Ishikawa (cell line): Measurements from ENCODE around the gene CARD14.

ENCODE experiments used
- CEBPB ChIP-seq: IDR thresholded peaks from 2 replicates; pipeline ENCODE4 v1.6.1; 2012
- CREB1 ChIP-seq: IDR thresholded peaks from 2 replicates; pipeline ENCODE4 v1.6.1; 2012; ENCODE audit warnings: low read depth
- EGR1 ChIP-seq: IDR thresholded peaks from 2 replicates; pipeline ENCODE4 v1.6.1; 2012
- EP300 ChIP-seq: IDR thresholded peaks from 2 replicates; pipeline ENCODE4 v1.6.1; 2012; ENCODE audit warnings: borderline replicate concordance
- FOXM1 ChIP-seq: IDR thresholded peaks from 2 replicates; pipeline ENCODE4 v1.6.1; 2012; ENCODE audit warnings: low read depth, borderline replicate concordance
- NFIC ChIP-seq: IDR thresholded peaks from 2 replicates; pipeline ENCODE4 v1.6.1; 2012
- RAD21 ChIP-seq: IDR thresholded peaks from 2 replicates; pipeline ENCODE4 v1.6.1; 2012; ENCODE audit warnings: low read depth
- TAF1 ChIP-seq: IDR thresholded peaks from 2 replicates; pipeline ENCODE4 v1.6.1; 2012; ENCODE audit warnings: low read depth, mild to moderate bottlenecking
- TCF12 ChIP-seq: IDR thresholded peaks from 2 replicates; pipeline ENCODE4 v1.6.1; 2012; ENCODE audit warnings: low read depth
- TEAD4 ChIP-seq: IDR thresholded peaks from 2 replicates; pipeline ENCODE4 v1.6.1; 2012
- YY1 ChIP-seq: IDR thresholded peaks from 2 replicates; pipeline ENCODE4 v1.6.1; 2012; ENCODE audit warnings: low read depth
- ZBTB7A ChIP-seq: IDR thresholded peaks from 2 replicates; pipeline ENCODE4 v1.6.1; 2012; ENCODE audit warnings: low read depth
- TF ChIP-seq, protein P1 (sequence below): IDR thresholded peaks from 2 replicates; pipeline ENCODE4 v1.6.1; 2012; ENCODE audit warnings: low read depth, mild to moderate bottlenecking
- TF ChIP-seq, protein P2 (sequence below): IDR thresholded peaks from 2 replicates; pipeline ENCODE4 v1.6.1; 2012
- TF ChIP-seq, protein P3 (sequence below): IDR thresholded peaks from 2 replicates; pipeline ENCODE4 v1.6.1; 2012

Gene CARD14

DNA sequence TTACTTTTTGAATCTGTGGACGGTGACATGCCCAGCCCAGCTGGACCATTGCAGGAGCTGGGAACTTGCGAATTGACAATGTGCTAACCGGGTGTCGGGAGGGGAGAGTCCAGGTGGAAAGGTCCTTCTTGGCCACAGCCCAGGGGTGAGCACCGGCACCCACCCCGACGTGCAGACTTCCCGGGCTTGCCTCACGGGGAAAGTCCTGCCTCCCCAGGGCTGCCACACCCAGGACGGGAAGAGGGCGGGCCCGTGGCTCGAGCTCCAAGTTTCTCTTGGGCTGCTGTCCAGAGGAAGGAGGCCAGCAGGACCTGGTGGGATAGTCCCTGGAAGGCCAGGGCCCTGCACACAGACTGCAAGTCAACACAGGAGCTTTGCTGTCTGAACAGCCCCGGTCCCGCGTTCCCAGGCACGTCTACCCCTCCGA is 17.7 kb downstream of the CARD14 start:
- no peak for TF ChIP-seq TAF1
- TF ChIP-seq, protein P1, sequence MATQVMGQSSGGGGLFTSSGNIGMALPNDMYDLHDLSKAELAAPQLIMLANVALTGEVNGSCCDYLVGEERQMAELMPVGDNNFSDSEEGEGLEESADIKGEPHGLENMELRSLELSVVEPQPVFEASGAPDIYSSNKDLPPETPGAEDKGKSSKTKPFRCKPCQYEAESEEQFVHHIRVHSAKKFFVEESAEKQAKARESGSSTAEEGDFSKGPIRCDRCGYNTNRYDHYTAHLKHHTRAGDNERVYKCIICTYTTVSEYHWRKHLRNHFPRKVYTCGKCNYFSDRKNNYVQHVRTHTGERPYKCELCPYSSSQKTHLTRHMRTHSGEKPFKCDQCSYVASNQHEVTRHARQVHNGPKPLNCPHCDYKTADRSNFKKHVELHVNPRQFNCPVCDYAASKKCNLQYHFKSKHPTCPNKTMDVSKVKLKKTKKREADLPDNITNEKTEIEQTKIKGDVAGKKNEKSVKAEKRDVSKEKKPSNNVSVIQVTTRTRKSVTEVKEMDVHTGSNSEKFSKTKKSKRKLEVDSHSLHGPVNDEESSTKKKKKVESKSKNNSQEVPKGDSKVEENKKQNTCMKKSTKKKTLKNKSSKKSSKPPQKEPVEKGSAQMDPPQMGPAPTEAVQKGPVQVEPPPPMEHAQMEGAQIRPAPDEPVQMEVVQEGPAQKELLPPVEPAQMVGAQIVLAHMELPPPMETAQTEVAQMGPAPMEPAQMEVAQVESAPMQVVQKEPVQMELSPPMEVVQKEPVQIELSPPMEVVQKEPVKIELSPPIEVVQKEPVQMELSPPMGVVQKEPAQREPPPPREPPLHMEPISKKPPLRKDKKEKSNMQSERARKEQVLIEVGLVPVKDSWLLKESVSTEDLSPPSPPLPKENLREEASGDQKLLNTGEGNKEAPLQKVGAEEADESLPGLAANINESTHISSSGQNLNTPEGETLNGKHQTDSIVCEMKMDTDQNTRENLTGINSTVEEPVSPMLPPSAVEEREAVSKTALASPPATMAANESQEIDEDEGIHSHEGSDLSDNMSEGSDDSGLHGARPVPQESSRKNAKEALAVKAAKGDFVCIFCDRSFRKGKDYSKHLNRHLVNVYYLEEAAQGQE = 0 out of 2 replicates have a peak, but pooled peaks have one; percentile 16

DNA sequence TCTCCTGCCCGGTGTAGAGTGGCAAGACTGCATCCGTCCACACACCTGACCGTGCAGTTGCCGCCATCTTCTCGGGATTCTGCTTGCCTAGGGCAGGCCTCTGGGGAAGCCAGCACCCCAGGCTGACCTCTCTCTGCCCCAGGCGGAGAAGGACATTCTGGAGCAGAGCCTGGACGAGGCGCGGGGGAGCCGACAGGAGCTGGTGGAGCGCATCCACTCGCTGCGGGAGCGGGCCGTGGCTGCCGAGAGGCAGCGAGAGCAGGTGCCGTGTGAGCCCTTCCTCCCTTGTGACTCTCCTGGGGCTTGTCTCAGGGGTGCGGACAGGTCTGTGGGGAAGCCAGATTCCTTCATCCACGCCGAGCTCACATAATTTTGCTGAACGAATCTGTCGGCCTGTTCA is 19.8 kb downstream of the CARD14 start:
- no peak for TF ChIP-seq RAD21
- no peak for TF ChIP-seq FOXM1
- TF ChIP-seq, protein P2, sequence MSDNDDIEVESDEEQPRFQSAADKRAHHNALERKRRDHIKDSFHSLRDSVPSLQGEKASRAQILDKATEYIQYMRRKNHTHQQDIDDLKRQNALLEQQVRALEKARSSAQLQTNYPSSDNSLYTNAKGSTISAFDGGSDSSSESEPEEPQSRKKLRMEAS = no peak
- TF ChIP-seq ZBTB7A = no peak
- TF ChIP-seq NFIC = no peak
- no peak for TF ChIP-seq TCF12
- TF ChIP-seq, protein P3, sequence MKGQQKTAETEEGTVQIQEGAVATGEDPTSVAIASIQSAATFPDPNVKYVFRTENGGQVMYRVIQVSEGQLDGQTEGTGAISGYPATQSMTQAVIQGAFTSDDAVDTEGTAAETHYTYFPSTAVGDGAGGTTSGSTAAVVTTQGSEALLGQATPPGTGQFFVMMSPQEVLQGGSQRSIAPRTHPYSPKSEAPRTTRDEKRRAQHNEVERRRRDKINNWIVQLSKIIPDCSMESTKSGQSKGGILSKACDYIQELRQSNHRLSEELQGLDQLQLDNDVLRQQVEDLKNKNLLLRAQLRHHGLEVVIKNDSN = no peak

DNA sequence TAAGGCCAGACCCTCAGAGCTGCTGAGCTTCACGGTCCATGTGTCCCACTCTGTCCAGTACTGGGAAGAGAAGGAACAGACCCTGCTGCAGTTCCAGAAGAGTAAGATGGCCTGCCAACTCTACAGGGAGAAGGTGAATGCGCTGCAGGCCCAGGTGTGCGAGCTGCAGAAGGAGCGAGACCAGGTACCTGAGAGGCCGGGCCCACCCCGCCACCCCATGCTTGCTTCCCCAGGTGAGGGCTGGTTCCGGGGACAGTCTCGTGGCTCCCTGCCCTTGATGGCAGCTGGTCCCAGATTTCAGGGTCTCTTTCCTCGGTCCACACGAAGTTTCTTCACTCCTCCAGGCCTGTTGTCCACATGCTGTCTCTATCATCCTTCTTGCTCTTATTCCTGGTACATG is 20.9 kb downstream of the CARD14 start:
- no peak for TF ChIP-seq YY1
- TF ChIP-seq CREB1 = no peak
- TF ChIP-seq, protein P1 = no peak
- TF ChIP-seq EGR1 = no peak
- no peak for TF ChIP-seq TCF12
- TF ChIP-seq RAD21 = no peak
- TF ChIP-seq, protein P3 = no peak
- no peak for TF ChIP-seq TEAD4
- TF ChIP-seq EP300 = no peak

DNA sequence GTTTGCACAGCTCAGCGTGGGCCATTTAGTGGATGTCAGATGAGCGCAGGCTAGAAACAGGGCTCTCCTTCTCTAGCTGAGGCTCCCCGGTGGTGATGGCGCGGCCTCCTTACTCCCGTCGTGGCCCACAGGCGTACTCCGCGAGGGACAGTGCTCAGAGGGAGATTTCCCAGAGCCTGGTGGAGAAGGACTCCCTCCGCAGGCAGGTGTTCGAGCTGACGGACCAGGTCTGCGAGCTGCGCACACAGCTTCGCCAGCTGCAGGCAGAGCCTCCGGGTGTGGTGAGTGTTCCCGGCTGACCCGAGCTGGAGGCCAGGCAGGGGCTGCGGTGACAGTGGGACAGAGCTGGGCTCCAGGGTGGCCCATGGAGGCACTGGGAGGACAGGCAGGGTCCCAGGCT is 21.4 kb downstream of the CARD14 start:
- TF ChIP-seq YY1 = no peak
- TF ChIP-seq EP300 = no peak

DNA sequence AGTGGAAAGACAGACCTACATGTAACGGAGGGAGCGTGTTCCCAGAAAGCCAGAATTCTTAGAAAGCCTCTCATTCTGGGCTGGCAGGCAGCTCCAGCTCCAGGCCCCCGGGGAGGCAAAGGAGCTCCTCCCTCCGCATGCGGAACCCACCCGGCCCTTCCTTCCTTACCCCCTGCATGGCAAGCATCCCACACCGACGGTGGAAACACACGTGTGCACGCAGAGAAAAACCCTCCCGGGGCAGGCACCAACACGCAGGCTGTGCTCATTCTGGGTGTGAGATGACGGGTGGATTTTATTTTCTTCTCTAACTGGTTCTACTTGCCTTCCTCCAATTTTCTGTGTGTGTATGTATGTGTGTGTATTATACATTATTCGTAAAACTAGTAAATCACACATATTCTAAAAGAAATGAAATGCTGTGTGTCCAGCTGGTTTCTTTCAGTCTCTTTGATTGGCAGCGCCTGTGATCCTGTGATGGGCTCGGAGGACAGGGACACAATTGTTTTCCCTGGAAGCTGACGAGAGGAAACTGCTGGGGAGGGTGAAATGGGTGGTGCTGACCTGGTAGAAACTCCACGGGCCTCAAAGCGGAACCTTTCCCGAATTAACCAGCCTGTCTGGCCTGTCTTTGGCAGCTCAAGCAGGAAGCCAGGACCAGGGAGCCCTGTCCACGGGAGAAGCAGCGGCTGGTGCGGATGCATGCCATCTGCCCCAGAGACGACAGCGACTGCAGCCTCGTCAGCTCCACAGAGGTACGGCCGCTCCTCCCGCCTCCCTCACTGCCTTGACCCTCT is 22.2 kb downstream of the CARD14 start:
- TF ChIP-seq, protein P1 = no peak
- TF ChIP-seq TAF1 = no peak
- TF ChIP-seq TCF12 = no peak
- no peak for TF ChIP-seq FOXM1
- TF ChIP-seq CREB1 = no peak
- no peak for TF ChIP-seq ZBTB7A
- no peak for TF ChIP-seq NFIC
- TF ChIP-seq TEAD4 = no peak
- no peak for TF ChIP-seq EP300

DNA sequence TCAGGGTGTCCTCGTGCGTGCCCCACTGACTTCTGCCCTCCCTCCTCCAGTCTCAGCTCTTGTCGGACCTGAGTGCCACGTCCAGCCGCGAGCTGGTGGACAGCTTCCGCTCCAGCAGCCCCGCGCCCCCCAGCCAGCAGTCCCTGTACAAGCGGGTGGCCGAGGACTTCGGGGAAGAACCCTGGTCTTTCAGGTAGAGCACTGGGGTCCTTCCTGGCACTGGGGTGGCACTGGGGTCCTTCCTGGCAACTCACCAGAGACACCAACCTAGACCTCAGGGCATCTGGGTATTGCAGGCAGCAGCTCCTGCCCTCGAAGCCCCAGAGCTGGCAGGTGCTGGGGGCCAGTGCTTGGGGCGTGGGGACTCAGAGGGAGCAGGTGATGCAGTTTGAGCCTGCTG is 25.3 kb downstream of the CARD14 start:
- no peak for TF ChIP-seq RAD21
- TF ChIP-seq, protein P3 = no peak
- TF ChIP-seq ZBTB7A = no peak
- no peak for TF ChIP-seq CEBPB
- TF ChIP-seq TCF12 = no peak
- no peak for TF ChIP-seq EP300
- no peak for TF ChIP-seq NFIC
- TF ChIP-seq TEAD4 = no peak
- no peak for TF ChIP-seq EGR1
- TF ChIP-seq, protein P1 = no peak
- no peak for TF ChIP-seq YY1
- TF ChIP-seq FOXM1 = no peak
- no peak for TF ChIP-seq TAF1
- no peak for TF ChIP-seq CREB1
- TF ChIP-seq, protein P2 = no peak
